Endothelial cell of umbilical vein (primary cell): ENCODE data around the gene RADIL. TPM values are rescaled to one million over a fixed set of nuclear protein-coding genes. Genes with fewer than 3 reads are reported as not detected.

Experiments used
- BruUV-seq: library from RNA; stranded (reverse); fragments of 400-500 nt; replicated peaks from 2 replicates; lab custom pipeline; 2021; lab: Mats Ljungman, UMichigan
- CTCF ChIA-PET: fragments of 300-600, 350-600 bp; sonication (Branson Sonifier 250); formaldehyde crosslinking; loops from one replicate; lab custom pipeline; 2021; ENCODE audit warnings: antibody characterized with exemption, inconsistent platforms; lab: Charles Lee
- POLR2A ChIA-PET: fragments of 300-600, 350-600 bp; sonication (Branson Sonifier 250); formaldehyde crosslinking; loops from one replicate; lab custom pipeline; 2021; ENCODE audit warnings: antibody characterized with exemption, inconsistent platforms; lab: Charles Lee
- DNase-seq: peaks from one replicate; pipeline ENCODE4 v3.0.0-alpha.2; 2011; ENCODE audit warnings: low read depth, low spot score
- FAIRE-seq: peaks from 2 replicates; lab custom pipeline; 2011; peaks lifted over from hg19 to GRCh38; lab: Jason Lieb, UNC
- H2AFZ ChIP-seq: 2 replicates; pipeline ENCODE4 v1.6.0; 2012; ENCODE audit warnings: low read depth, low read length, control low read depth, inconsistent platforms
- H3K27ac ChIP-seq: 2 replicates; pipeline ENCODE4 v1.5.1; 2011; ENCODE audit warnings: low read depth, mild to moderate bottlenecking, control low read depth, low read length, moderate library complexity; ENCODE audit not compliant: insufficient read depth
- H3K27me3 ChIP-seq, 2 experiments: 2 replicates each; pipeline versions ENCODE4 v1.6.0 to v1.6.1; 2011; ENCODE audit warnings: low read length in 2 of 2, mixed read lengths in 1 of 2; ENCODE audit not compliant: control insufficient read depth in 2 of 2, insufficient read depth in 2 of 2
- H3K36me3 ChIP-seq, 2 experiments: 2 replicates in 1 of 2; 3 replicates in 1 of 2; pipeline ENCODE4 v1.5.1; 2011; ENCODE audit warnings: low read length in 2 of 2, mild to moderate bottlenecking in 1 of 2, moderate library complexity in 1 of 2; ENCODE audit not compliant: control insufficient read depth in 2 of 2, insufficient read depth in 2 of 2; ENCODE audit errors: extremely low read depth in 1 of 2
- H3K4me1 ChIP-seq: 3 replicates; pipeline ENCODE4 v1.5.1; 2011; ENCODE audit warnings: mild to moderate bottlenecking, low read length; ENCODE audit not compliant: control insufficient read depth, insufficient read depth; ENCODE audit errors: extremely low read depth
- H3K4me2 ChIP-seq: 2 replicates; pipeline ENCODE4 v1.6.1; 2011; ENCODE audit warnings: low read length, control low read depth, mixed read lengths; ENCODE audit not compliant: insufficient read depth
- H3K4me3 ChIP-seq, 3 experiments: fragments of 200-600 bp in 1 of 3; sonication (generic), shearing (Covaris generic) in 1 of 3; replicated peaks in 1 of 3; 2 replicates each; pipeline ENCODE4 v1.5.1; 2011 to 2016; ENCODE audit warnings: control low read depth in 3 of 3, low read length in 3 of 3, mild to moderate bottlenecking in 2 of 3, inconsistent platforms in 1 of 3, low read depth in 1 of 3, moderate library complexity in 1 of 3; ENCODE audit not compliant: insufficient read depth in 1 of 3
- H3K79me2 ChIP-seq: 2 replicates; pipeline ENCODE4 v1.6.0; 2012; ENCODE audit warnings: low read length, inconsistent platforms; ENCODE audit not compliant: control insufficient read depth, insufficient read depth
- H3K9ac ChIP-seq: replicated peaks from 2 replicates; pipeline ENCODE3; 2011; ENCODE audit warnings: low read length, control low read depth; ENCODE audit not compliant: insufficient read depth; ENCODE audit errors: extremely low read depth
- H3K9me1 ChIP-seq: replicated peaks from 3 replicates; pipeline ENCODE4 v1.6.0; 2011; ENCODE audit warnings: mild to moderate bottlenecking, low read length; ENCODE audit not compliant: control insufficient read depth, insufficient read depth; ENCODE audit errors: extremely low read depth
- H3K9me3 ChIP-seq: replicated peaks from 2 replicates; pipeline ENCODE4 v1.5.1; 2012; ENCODE audit warnings: low read length, inconsistent platforms; ENCODE audit not compliant: control insufficient read depth, insufficient read depth
- H4K20me1 ChIP-seq: replicated peaks from 2 replicates; pipeline ENCODE3; 2011; ENCODE audit warnings: mild to moderate bottlenecking, low read length; ENCODE audit not compliant: control insufficient read depth, insufficient read depth; ENCODE audit errors: extremely low read depth
- EZH2 ChIP-seq: IDR thresholded peaks from 2 replicates; pipeline ENCODE4 v1.6.1; 2012; ENCODE audit warnings: borderline replicate concordance, low read depth, mild to moderate bottlenecking, moderate library complexity, low read length, inconsistent platforms; ENCODE audit not compliant: severe bottlenecking
- FOS ChIP-seq: IDR thresholded peaks from 2 replicates; pipeline ENCODE4 v1.6.1; 2011; ENCODE audit warnings: mild to moderate bottlenecking, low read length, moderate library complexity, borderline replicate concordance; ENCODE audit not compliant: insufficient read depth
- GATA2 ChIP-seq: IDR thresholded peaks from 2 replicates; pipeline ENCODE4 v1.7.0; 2011; ENCODE audit warnings: low read depth, mild to moderate bottlenecking, moderate library complexity, mixed read lengths, low read length; ENCODE audit not compliant: insufficient read length, insufficient read depth
- JUN ChIP-seq: IDR thresholded peaks from 2 replicates; pipeline ENCODE4 v1.6.1; 2011; ENCODE audit warnings: borderline replicate concordance, low read depth; ENCODE audit not compliant: insufficient read length, insufficient read depth
- MYC ChIP-seq: IDR thresholded peaks from one replicate; pipeline ENCODE4 v1.6.1; 2011; ENCODE audit warnings: mild to moderate bottlenecking, low read depth, low read length
- POLR2A ChIP-seq: IDR thresholded peaks from 2 replicates; pipeline ENCODE4 v1.6.1; 2012; ENCODE audit warnings: low read depth, mild to moderate bottlenecking, control low read depth, low read length
- POLR2AphosphoS5 ChIP-seq: IDR thresholded peaks from 2 replicates; pipeline ENCODE4 v1.6.1; 2012; ENCODE audit warnings: low read depth, mild to moderate bottlenecking, control low read depth, low read length, moderate library complexity; ENCODE audit not compliant: insufficient read depth
- dilution Hi-C: fragments of 300-500 bp; cut with MboI; formaldehyde crosslinking; loops from one replicate; pipeline ENCODE4 v1.15.0; 2019; ENCODE audit warnings: low sequenced_read_pairs; ENCODE audit not compliant: extremely low pct_ligation_motif_present
- intact Hi-C: fragments of 100-400 bp; cut with micrococcal nuclease; formaldehyde crosslinking; loops from one replicate; pipeline ENCODE4 v1.10.0; 2022
- polyA plus RNA-seq, 4 experiments: library from polyadenylated mRNA; depleted of rRNA in 3 of 4; stranded (reverse) in 3 of 4; unstranded in 1 of 4; fragments of >200 nt; gene quantifications; 2 replicates each; pipeline versions ENCODE4 v1.2.1 to v1.2.3, GENCODE V29; 2011 to 2012; ENCODE audit warnings: missing spikeins in 1 of 4
- total RNA-seq: library from RNA; stranded (reverse); gene quantifications from 2 replicates; pipeline ENCODE4 v1.2.3, GENCODE V29; 2021
- TF ChIP-seq, protein P1 (sequence below), 2 donors: IDR thresholded peaks; 1 replicate in 1 of 2; 2 replicates in 1 of 2; pipeline ENCODE4 v1.5.1; 2011; ENCODE audit warnings: low read length in 2 of 2, mild to moderate bottlenecking in 2 of 2, moderate library complexity in 2 of 2, control low read depth in 1 of 2, inconsistent platforms in 1 of 2, low read depth in 1 of 2; ENCODE audit not compliant: insufficient read depth in 1 of 2; ENCODE audit errors: extremely low read depth in 1 of 2
- TF ChIP-seq, protein P2 (sequence below): IDR thresholded peaks from 2 replicates; pipeline ENCODE4 v1.6.1; 2011; ENCODE audit not compliant: insufficient read depth, insufficient read length

RADIL gene
- total and polyA plus RNA-seq, 2 donors (not counting 3 experiments of a cell fraction or from before 2014, with no cell fraction given) = 1.2 to 2.5 TPM

DNA sequence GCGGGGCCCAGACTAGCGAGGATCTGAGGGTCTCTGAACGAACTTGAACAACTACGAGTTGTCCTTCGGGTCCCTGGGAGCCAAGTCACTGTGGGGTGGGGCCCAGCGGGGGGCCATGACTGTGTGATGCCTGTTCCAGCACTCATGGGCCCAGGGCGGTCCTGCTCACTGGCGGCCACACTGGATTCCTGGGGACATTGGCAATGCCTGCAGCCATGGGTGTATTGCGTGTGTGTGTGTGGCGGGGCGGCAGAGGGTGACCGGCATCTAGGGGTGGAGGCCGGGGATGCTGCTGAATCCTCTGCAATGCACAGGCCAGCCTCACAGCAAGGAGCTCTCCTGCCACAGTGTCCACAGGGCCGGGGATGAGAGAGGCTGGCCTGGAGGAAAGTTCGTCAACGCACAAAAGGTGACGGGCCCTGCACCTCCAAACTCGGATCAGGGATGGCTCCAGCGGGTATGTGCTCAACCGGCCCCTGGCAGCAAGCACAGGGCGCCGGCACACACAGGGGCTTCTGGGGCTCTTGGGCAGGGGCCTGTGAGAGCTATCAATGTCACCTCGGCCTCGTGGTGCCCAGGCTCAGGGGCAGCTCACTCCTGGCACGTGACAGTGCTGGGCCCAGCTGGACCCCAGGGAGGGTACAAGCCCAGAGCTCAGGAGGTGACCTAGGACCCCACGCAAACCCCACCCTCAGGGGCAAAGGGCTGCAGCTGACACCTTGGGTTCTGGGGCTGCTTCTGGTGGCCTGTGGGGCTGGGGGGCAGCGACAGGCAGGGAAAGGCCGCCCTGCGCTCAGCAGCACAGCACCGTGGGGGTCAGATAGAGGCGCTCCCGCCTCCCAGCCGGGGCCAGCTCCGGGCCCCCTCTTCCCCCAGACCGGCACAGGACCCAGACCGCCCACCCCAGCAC is 49.6 kb downstream of the RADIL start:
- Histone ChIP-seq H3K9me3 (no peaks in the 10 kb centered on the region), H3K27ac (no peak overlapping the region), H3K4me3 (no peak overlapping the region), H3K36me3 (no peaks in the 10 kb centered on the region), H3K9me1 (no peaks in the 10 kb centered on the region), H3K4me2 (no peak overlapping the region), H3K9ac (no peak overlapping the region), H3K27me3 (no peaks in the 10 kb centered on the region), H4K20me1 (no peaks in the 10 kb centered on the region), H3K79me2 (no peaks in the 10 kb centered on the region), H2AFZ (no peak overlapping the region), H3K4me1 (no peaks in the 10 kb centered on the region)
- TF ChIP-seq, protein P1, sequence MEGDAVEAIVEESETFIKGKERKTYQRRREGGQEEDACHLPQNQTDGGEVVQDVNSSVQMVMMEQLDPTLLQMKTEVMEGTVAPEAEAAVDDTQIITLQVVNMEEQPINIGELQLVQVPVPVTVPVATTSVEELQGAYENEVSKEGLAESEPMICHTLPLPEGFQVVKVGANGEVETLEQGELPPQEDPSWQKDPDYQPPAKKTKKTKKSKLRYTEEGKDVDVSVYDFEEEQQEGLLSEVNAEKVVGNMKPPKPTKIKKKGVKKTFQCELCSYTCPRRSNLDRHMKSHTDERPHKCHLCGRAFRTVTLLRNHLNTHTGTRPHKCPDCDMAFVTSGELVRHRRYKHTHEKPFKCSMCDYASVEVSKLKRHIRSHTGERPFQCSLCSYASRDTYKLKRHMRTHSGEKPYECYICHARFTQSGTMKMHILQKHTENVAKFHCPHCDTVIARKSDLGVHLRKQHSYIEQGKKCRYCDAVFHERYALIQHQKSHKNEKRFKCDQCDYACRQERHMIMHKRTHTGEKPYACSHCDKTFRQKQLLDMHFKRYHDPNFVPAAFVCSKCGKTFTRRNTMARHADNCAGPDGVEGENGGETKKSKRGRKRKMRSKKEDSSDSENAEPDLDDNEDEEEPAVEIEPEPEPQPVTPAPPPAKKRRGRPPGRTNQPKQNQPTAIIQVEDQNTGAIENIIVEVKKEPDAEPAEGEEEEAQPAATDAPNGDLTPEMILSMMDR (IDR thresholded peaks at IDR 0.05; ENCODE audit: extremely low read depth in 1 of 2, insufficient read depth in 1 of 2, low read depth in 1 of 2, low read length in 2 of 2) = no peak
- TF ChIP-seq JUN (no peak), EZH2 (no peak), POLR2AphosphoS5 (no peak), FOS (no peak), MYC (no peak), POLR2A (no peak), GATA2 (no peak)
- TF ChIP-seq, protein P2, sequence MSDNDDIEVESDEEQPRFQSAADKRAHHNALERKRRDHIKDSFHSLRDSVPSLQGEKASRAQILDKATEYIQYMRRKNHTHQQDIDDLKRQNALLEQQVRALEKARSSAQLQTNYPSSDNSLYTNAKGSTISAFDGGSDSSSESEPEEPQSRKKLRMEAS = no peak
- BruUV-seq = no TSS peak
- CTCF ChIA-PET = interaction anchor here (1.1 to 2.2 kb wide), 2 partner anchors 14 to 50 kb away, joined by 3 to 7 read pairs; partner anchors contain the start of gene RADIL
- POLR2A ChIA-PET = no interaction called here
- intact Hi-C loops = no loop called here
- DNase-seq (no peak), FAIRE-seq (no peak)
- dilution Hi-C loops = no loop called here
